Stomach (tissue), 9 donors: ENCODE results near the gene ANKRD62. TPM values are rescaled to one million over a fixed set of nuclear protein-coding genes. Genes with fewer than 3 reads are reported as not detected.
"Not testable (repeated sequence)": the region's sequence is repeated elsewhere in the genome, so short reads cannot be mapped to it uniquely, and the experiment has no call there.

Experiments
- DNase-seq, 2 donors: peaks; one replicate each; pipeline versions ENCODE4 v3.0.0 to v3.0.0-alpha.2; 2013 to 2019
- H3K27ac ChIP-seq, 5 donors: fragments of 200-600 bp in 4 of 5; sonication (generic) in 4 of 5; one replicate each; pipeline ENCODE4 v1.5.1; 2013 to 2019; ENCODE audit warnings: mild to moderate bottlenecking in 1 of 5, moderate library complexity in 1 of 5
- H3K27me3 ChIP-seq, 3 donors: fragments of 200-600 bp; sonication (generic); one replicate each; pipeline ENCODE4 v1.5.1; 2017 to 2019; ENCODE audit warnings: mixed run types in 1 of 3
- H3K36me3 ChIP-seq, 4 donors: fragments of 200-600 bp; sonication (generic); 1 replicate in 3 of 4; 2 replicates in 1 of 4; pipeline ENCODE4 v1.5.1; 2016 to 2019
- H3K4me1 ChIP-seq, 4 donors: fragments of 200-600 bp; sonication (generic); one replicate each; pipeline ENCODE4 v1.5.1; 2016 to 2019
- H3K4me3 ChIP-seq, 4 donors: fragments of 200-600 bp; sonication (generic) in 3 of 4; one replicate each; pipeline ENCODE4 v1.5.1; 2016 to 2019; ENCODE audit warnings: mild to moderate bottlenecking in 1 of 4
- H3K9me3 ChIP-seq, 4 donors: fragments of 200-600 bp; sonication (generic); one replicate each; pipeline ENCODE4 v1.5.1; 2016 to 2019
- CTCF ChIP-seq, 7 experiments: fragments of 450-650 bp in 4 of 7; fragments of 200-600 bp in 3 of 7; sonication (generic) in 3 of 7; IDR thresholded peaks; one replicate each; pipeline ENCODE4 v1.5.1; 2016 to 2019; ENCODE audit warnings: antibody characterized with exemption in 7 of 7, control low read depth in 2 of 7, mild to moderate bottlenecking in 1 of 7
- EP300 ChIP-seq: sonication (generic); formaldehyde crosslinking; IDR thresholded peaks from one replicate; pipeline ENCODE4 v1.6.1; 2017; ENCODE audit warnings: antibody characterized with exemption
- POLR2A ChIP-seq, 4 donors: fragments of 450-650 bp; IDR thresholded peaks; one replicate each; pipeline ENCODE4 v1.6.1; 2016; ENCODE audit warnings: antibody characterized with exemption in 4 of 4, control low read depth in 2 of 4, mild to moderate bottlenecking in 1 of 4, moderate library complexity in 1 of 4
- POLR2AphosphoS5 ChIP-seq, 3 donors: sonication (generic); formaldehyde crosslinking; IDR thresholded peaks; one replicate each; pipeline ENCODE4 v1.6.1; 2016; ENCODE audit warnings: antibody characterized with exemption in 3 of 3
- WGBS, 5 donors: extraction: QIAGEN DNeasy Blood & Tissue Kit in 3 of 5; methylation state at CpG; one replicate each; pipeline versions ENCODE4 v1.1.5 to v1.1.7; 2013 to 2018; 5-methylcytosine and 5-hydroxymethylcytosine counted together
- intact Hi-C: fragments of 100-400 bp; cut with DNase I; formaldehyde crosslinking; loops from one replicate; pipeline ENCODE4 v1.15.1; 2023; ENCODE audit warnings: low total_unique reads
- polyA plus RNA-seq, 3 donors: library from polyadenylated mRNA; stranded (reverse); fragments of 200-250 nt; gene quantifications; one replicate each; pipeline ENCODE4 v1.2.3, GENCODE V29; 2013
- total RNA-seq, 5 donors: library from RNA; depleted of rRNA; stranded (reverse); fragments of >200 nt; gene quantifications; one replicate each; pipeline versions ENCODE4 v1.1.0 to v1.2.3, GENCODE V29; 2014 to 2016
- donor health status: healthy with polysubstance abuse.
- donor health status: Bipolar disorder and iron deficiency.
- donor health status: healthy.

The ANKRD62 gene
- total and polyA plus RNA-seq, 8 donors: 1.2 TPM; not detected in 7

DNA sequence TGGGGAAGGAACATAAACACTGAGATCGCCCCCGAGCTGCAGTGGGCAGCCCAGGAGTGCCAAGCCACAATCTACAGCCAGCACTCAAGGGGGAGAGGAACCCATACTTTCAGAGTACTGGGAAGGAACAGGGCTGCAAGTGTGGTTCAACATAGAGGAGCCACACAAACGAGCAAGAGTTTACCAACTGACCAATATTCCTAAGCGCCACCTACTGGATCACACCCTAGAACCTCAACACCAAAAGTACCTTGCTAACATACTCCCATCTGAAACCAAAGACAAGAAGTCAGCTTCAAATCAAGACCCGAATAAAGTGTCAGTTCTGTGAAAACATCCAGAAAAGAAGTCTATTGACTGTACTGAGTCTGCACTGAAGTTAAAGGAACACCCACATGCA lies 55.8 kb downstream of the ANKRD62 start:
- intact Hi-C loops, H3K9me3 ChIP-seq, H3K27ac ChIP-seq, H3K27me3 ChIP-seq, H3K4me3 ChIP-seq, H3K36me3 ChIP-seq, H3K4me1 ChIP-seq, DNase-seq: not testable (repeated sequence)
- WGBS, 5 donors: no CpG with 5 or more reads among the region's 5 CpGs

DNA sequence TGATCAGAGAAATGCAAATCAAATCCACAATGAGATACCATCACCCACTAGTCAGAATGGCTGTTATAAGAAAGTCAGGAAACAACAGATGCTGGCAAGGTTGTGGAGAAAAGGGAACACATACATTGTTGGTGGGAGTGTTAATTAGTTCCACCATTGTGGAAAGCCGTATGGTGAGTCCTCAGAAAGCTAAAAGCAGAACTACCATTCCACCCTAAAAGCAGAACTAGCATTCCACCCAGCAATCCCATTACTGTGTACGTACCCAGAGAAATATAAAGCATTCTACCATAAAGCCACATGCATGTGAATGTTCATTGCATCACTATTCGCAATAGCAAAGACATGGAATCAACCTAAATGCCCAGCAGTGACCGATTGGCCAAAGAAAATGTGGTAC lies 60.7 kb downstream of the ANKRD62 start:
- Histone ChIP-seq H3K27me3 (no peaks in the 10 kb centered on the region), H3K4me3 (no peak overlapping the region), H3K9me3 (no peaks in the 10 kb centered on the region), H3K27ac (no peak overlapping the region), H3K4me1 (no peaks in the 10 kb centered on the region), H3K36me3 (no peaks in the 10 kb centered on the region)
- TF ChIP-seq EP300 (no peak), POLR2A (IDR thresholded peaks at IDR 0.05) (no peak), POLR2AphosphoS5 (IDR thresholded peaks at IDR 0.05) (no peak), CTCF (IDR thresholded peaks at IDR 0.05) (no peak)
- intact Hi-C loops: no loop called here
- 78 to 84% (median 80%) methylated on average over 4 of the region's 4 CpGs for WGBS, 5 donors
- DNase-seq: no peak

DNA sequence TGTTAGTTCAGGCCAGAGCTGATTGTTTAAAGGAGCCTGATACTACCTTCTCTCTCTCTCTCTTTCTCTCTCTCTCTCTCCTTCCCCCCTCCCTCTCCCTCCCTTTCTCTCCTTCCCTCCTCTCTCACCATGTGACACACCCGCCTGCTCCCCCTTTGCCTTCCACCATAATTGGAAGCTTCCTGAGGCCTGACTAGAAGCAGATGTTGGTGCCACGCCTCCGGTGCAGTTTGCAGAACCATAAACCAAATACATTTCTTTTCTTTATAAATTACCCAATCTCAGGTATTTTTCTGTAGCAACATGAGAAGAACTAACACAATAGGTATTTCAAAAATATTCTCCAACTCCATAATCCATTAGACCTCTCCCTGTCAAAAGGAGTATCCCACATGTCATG lies 62.4 kb downstream of the ANKRD62 start:
- intact Hi-C loops: no loop called here
- 80 to 91% (median 84%) methylated on average over 3 of the region's 3 CpGs for WGBS, 5 donors

GRCh38 chr18:12159446-12159845 lies 65.8 kb downstream of the ANKRD62 start:
- no peaks in the 10 kb centered on the region for H3K36me3 ChIP-seq
- peaks cover 0 to 4% (median 0%) of the 10 kb centered on the region in 4 donors for H3K9me3 ChIP-seq
- H3K27ac ChIP-seq: no peak overlapping the region
- intact Hi-C loops: no loop called here
- DNase-seq: no peak
- H3K4me1 ChIP-seq: no peaks in the 10 kb centered on the region
- whole genome bisulfite sequencing, 5 donors: 21 to 62% (median 37%) methylated on average over 1 of the region's 1 CpG
- TF ChIP-seq POLR2A (IDR thresholded peaks at IDR 0.05) (no peak), CTCF (IDR thresholded peaks at IDR 0.05) (no peak), EP300 (no peak), POLR2AphosphoS5 (IDR thresholded peaks at IDR 0.05) (no peak)
- H3K4me3 ChIP-seq: no peak overlapping the region
- H3K27me3 ChIP-seq: no peaks in the 10 kb centered on the region

More for the DNA sequence above, 62.4 kb downstream of the ANKRD62 start:
- Histone ChIP-seq H3K4me3 (no peak overlapping the region), H3K9me3 (no peaks in the 10 kb centered on the region), H3K27ac (no peak overlapping the region), H3K36me3 (no peaks in the 10 kb centered on the region), H3K4me1 (no peaks in the 10 kb centered on the region), H3K27me3 (no peaks in the 10 kb centered on the region)
- DNase-seq: no peak
- TF ChIP-seq POLR2AphosphoS5 (IDR thresholded peaks at IDR 0.05): no peak
- TF ChIP-seq CTCF (IDR thresholded peaks at IDR 0.05): no peak
- TF ChIP-seq POLR2A (IDR thresholded peaks at IDR 0.05): no peak
- TF ChIP-seq EP300: no peak

DNA sequence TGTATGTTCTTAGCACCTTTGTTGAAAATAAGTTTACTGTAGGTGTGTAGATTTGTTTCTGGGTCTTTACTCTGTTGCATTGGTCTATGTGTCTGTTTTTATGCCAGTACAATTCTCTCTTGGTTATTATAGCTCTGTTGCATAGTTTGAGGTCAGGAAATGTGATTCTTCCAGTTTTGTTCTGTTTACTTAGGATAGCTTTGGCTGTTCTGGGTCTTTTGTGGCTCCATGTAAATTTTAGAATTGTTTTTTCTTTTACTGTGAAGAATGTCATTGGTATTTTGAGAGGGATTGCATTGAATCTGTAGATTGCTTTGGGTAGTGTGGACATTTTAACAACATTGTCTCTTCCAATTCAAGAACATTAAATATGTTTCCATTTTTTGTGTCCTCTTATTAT lies 69.1 kb downstream of the ANKRD62 start:
- no peak for TF ChIP-seq POLR2AphosphoS5 (IDR thresholded peaks at IDR 0.05)
- no peak for TF ChIP-seq EP300
- no peak for TF ChIP-seq CTCF (IDR thresholded peaks at IDR 0.05)
- no peak for TF ChIP-seq POLR2A (IDR thresholded peaks at IDR 0.05)
- Histone ChIP-seq H3K4me1 (no peaks in the 10 kb centered on the region), H3K27me3 (no peaks in the 10 kb centered on the region)

More for the DNA sequence above, 69.1 kb downstream of the ANKRD62 start:
- peaks cover 0 to 16% (median 7%) of the 10 kb centered on the region in 4 donors for H3K9me3 ChIP-seq
- H3K36me3 ChIP-seq: no peaks in the 10 kb centered on the region
- intact Hi-C loops: no loop called here
- H3K27ac ChIP-seq: no peak overlapping the region
- no peak for DNase-seq
- H3K4me3 ChIP-seq: no peak overlapping the region
